ENCODE measurements around the gene FRY.

Gene FRY

DNA sequence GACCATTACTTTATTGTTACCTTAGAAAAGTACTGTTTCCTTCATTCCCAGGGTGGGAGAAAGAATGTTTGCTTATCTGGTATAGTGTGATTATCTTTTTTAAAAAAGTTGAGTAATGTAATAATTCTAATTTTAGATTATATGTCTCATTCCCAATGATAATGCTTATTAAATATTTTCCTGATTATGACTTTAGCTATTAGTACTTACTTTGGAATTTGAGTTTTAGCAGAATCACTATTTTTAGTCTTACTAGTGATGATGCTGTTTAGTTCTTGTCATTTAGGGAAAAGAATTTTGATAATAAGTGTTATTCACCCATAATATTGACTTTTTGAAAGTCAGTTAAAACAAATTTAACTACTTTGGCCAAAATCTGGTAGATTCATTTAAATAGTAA lies 95.2 kb downstream of the FRY start:
- Histone ChIP-seq H3K9ac (ENCODE audit: low read depth, low read length) (no peak overlapping the region), H3K27me3 (ENCODE audit: control insufficient read depth, insufficient read depth, low read length) (no peaks in the 10 kb centered on the region), H3K36me3 (ENCODE audit: control insufficient read depth, insufficient read depth, low read length) (no peaks in the 10 kb centered on the region), H3K9me3 (ENCODE audit: control insufficient read depth, insufficient read depth, low read length) (no peaks in the 10 kb centered on the region; the same call in 1 of the 2 replicates), H3K4me3 (ENCODE audit: low read depth, low read length) (no peak overlapping the region), H3K4me1 (ENCODE audit: control insufficient read depth, insufficient read depth, low read length) (no peaks in the 10 kb centered on the region), H3K27ac (ENCODE audit: low read depth, low read length) (no peak overlapping the region)

DNA sequence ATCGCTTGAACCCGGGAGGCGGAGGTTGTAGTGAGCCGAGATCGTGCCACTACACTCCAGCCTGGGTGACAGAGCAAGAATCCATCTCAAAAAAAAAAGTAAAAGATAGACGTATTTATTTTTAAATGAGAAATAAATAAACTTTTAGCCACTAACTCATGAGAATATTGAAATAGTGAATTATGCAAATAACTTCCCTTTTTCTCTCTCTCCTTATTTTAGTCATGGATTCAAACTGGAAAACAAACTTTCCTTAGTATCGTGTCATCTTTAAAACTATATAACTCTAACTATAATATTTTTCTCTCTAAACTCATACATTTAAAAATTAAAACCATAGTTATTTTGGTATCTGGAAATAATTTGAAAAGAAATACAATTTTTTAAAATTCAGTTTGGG lies 96.1 kb downstream of the FRY start:
- Histone ChIP-seq H3K4me1 (ENCODE audit: control insufficient read depth, insufficient read depth, low read length) (no peaks in the 10 kb centered on the region), H3K36me3 (ENCODE audit: control insufficient read depth, insufficient read depth, low read length) (no peaks in the 10 kb centered on the region), H3K9me3 (ENCODE audit: control insufficient read depth, insufficient read depth, low read length) (no peaks in the 10 kb centered on the region; the same call in 1 of the 2 replicates), H3K9ac (ENCODE audit: low read depth, low read length) (no peak overlapping the region), H3K27ac (ENCODE audit: low read depth, low read length) (no peak overlapping the region), H3K4me3 (ENCODE audit: low read depth, low read length) (no peak overlapping the region), H3K27me3 (ENCODE audit: control insufficient read depth, insufficient read depth, low read length) (no peaks in the 10 kb centered on the region)

DNA sequence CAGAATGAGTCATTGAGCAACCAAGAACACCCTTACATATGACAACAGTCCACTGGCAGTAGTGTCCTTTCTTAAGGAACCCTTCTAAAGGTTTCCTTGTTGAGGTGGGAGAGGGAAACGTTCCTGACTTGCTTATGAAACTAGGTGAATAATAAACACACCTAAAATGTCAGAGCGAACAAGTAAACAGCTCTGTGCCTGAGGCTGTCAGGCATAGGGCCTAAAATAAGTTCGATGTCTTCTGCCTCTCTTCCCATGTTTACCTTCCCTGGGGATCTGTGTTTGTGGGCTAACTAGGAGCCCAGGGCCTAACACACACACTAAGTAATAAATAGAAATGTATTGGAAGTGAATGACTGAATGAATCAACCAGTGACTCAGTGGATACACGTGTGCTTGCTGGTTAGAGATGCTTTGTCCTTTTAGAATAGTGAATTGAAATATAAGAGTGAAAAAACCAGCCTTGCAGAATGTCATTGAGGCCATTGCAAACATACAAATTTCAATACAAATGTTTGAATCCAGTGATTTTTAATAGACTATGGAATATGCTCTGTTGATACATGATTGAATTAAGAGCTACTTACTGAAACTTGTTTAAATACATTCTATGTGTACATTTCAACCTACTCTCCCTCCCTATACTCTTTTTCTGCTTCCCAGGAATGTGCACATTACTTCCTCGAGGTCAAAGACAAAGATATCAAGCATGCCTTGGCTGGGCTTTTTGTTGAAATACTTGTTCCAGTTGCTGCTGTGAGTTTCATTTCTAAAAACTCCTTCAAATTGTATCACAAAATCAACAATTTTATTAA lies 102.9 kb downstream of the FRY start:
- no peaks in the 10 kb centered on the region for H3K4me1 ChIP-seq (ENCODE audit: control insufficient read depth, insufficient read depth, low read length)
- H3K4me3 ChIP-seq (ENCODE audit: low read depth, low read length), result no peak overlapping the region
- H3K27me3 ChIP-seq (ENCODE audit: control insufficient read depth, insufficient read depth, low read length), result no peaks in the 10 kb centered on the region
- H3K9me3 ChIP-seq (ENCODE audit: control insufficient read depth, insufficient read depth, low read length), result no peaks in the 10 kb centered on the region
- no peak overlapping the region for H3K27ac ChIP-seq (ENCODE audit: low read depth, low read length)
- H3K9ac ChIP-seq (ENCODE audit: low read depth, low read length), result no peak overlapping the region
- H3K36me3 ChIP-seq (ENCODE audit: control insufficient read depth, insufficient read depth, low read length), result no peaks in the 10 kb centered on the region

DNA sequence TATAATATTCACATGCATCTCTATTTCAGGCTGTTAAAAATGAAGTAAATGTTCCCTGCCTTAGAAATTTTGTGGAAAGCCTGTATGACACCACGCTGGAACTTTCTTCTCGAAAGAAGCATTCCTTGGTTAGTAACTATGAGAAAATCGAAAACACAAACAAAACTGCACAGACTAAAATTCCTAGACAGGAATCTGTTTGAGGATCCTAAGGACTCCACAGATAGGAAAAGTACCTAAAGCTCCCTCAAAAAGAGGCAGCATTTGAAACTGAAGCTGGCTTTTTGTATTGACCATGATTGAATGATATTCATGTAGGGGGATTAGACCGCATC lies 103.4 kb downstream of the FRY start:
- H3K27ac ChIP-seq (ENCODE audit: low read depth, low read length), result no peak overlapping the region
- no peaks in the 10 kb centered on the region for H3K27me3 ChIP-seq (ENCODE audit: control insufficient read depth, insufficient read depth, low read length)
- no peaks in the 10 kb centered on the region for H3K4me1 ChIP-seq (ENCODE audit: control insufficient read depth, insufficient read depth, low read length)
- H3K36me3 ChIP-seq (ENCODE audit: control insufficient read depth, insufficient read depth, low read length), result no peaks in the 10 kb centered on the region
- H3K9me3 ChIP-seq (ENCODE audit: control insufficient read depth, insufficient read depth, low read length), result no peaks in the 10 kb centered on the region
- H3K9ac ChIP-seq (ENCODE audit: low read depth, low read length), result no peak overlapping the region
- H3K4me3 ChIP-seq (ENCODE audit: low read depth, low read length), result no peak overlapping the region

DNA sequence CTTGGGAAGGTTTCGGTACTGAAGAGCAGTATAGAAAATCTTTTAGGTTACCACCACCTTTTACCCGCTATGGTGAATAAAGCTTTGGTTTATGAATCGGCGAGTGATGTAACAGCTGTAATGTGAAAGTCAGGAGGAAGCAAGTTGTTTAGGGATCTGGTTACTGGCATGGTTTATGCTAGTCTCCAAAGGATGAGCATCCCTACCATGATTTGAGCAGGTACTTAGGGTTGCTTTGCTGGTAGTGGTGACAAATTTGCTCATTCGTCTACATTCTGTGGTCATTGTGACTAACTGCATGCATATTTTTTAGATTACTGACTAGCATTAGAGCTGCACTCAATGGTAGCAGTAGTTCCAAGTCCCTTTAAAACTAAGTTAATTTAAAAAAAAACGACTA lies 104.1 kb downstream of the FRY start:
- Histone ChIP-seq H3K36me3 (ENCODE audit: control insufficient read depth, insufficient read depth, low read length) (no peaks in the 10 kb centered on the region), H3K27me3 (ENCODE audit: control insufficient read depth, insufficient read depth, low read length) (no peaks in the 10 kb centered on the region), H3K9me3 (ENCODE audit: control insufficient read depth, insufficient read depth, low read length) (no peaks in the 10 kb centered on the region), H3K4me3 (ENCODE audit: low read depth, low read length) (no peak overlapping the region), H3K9ac (ENCODE audit: low read depth, low read length) (no peak overlapping the region), H3K27ac (ENCODE audit: low read depth, low read length) (no peak overlapping the region), H3K4me1 (ENCODE audit: control insufficient read depth, insufficient read depth, low read length) (no peaks in the 10 kb centered on the region)

DNA sequence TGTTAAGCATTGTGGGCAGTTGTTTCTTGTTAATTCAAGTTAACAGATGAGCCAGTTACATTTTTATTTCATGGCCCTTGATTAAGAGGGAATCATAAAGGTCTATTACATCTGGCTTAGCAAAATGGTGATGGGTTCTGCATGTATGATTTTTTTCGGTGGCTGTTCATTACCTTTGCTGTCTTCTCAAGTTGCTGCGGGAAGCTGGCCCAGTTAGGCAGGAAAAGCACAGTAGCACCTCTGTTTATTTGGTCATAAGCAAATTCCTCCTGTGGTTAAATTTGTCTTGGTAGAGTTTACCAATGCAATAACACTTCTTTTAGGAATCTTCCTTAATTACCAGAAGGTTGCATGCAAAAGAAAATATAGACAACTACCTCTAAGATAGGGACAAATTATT lies 104.5 kb downstream of the FRY start:
- Histone ChIP-seq H3K4me3 (ENCODE audit: low read depth, low read length) (no peak overlapping the region), H3K9ac (ENCODE audit: low read depth, low read length) (no peak overlapping the region), H3K9me3 (ENCODE audit: control insufficient read depth, insufficient read depth, low read length) (no peaks in the 10 kb centered on the region), H3K36me3 (ENCODE audit: control insufficient read depth, insufficient read depth, low read length) (no peaks in the 10 kb centered on the region), H3K4me1 (ENCODE audit: control insufficient read depth, insufficient read depth, low read length) (no peaks in the 10 kb centered on the region), H3K27me3 (ENCODE audit: control insufficient read depth, insufficient read depth, low read length) (no peaks in the 10 kb centered on the region), H3K27ac (ENCODE audit: low read depth, low read length) (no peak overlapping the region)

DNA sequence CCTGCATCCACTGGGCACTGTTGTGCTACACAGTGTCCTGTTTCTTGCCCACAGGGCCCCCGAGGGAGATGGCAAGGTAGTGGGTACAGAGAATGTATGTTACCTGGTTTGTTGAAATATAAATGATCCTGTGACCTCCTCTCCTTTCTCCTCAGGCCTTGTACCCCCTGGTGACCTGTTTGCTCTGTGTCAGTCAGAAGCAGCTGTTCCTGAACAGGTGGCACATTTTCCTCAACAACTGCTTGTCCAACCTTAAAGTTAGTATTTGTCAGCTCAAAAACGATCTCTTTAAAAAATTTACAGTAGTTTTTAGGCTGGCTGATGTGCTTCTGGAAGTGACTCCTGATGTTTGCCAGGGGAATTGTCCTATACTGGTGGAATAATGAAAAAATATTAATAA lies 105.1 kb downstream of the FRY start:
- Histone ChIP-seq H3K4me1 (ENCODE audit: control insufficient read depth, insufficient read depth, low read length) (no peaks in the 10 kb centered on the region), H3K4me3 (ENCODE audit: low read depth, low read length) (no peak overlapping the region), H3K36me3 (ENCODE audit: control insufficient read depth, insufficient read depth, low read length) (no peaks in the 10 kb centered on the region), H3K9ac (ENCODE audit: low read depth, low read length) (no peak overlapping the region), H3K27ac (ENCODE audit: low read depth, low read length) (no peak overlapping the region), H3K9me3 (ENCODE audit: control insufficient read depth, insufficient read depth, low read length) (no peaks in the 10 kb centered on the region), H3K27me3 (ENCODE audit: control insufficient read depth, insufficient read depth, low read length) (no peaks in the 10 kb centered on the region)

DNA sequence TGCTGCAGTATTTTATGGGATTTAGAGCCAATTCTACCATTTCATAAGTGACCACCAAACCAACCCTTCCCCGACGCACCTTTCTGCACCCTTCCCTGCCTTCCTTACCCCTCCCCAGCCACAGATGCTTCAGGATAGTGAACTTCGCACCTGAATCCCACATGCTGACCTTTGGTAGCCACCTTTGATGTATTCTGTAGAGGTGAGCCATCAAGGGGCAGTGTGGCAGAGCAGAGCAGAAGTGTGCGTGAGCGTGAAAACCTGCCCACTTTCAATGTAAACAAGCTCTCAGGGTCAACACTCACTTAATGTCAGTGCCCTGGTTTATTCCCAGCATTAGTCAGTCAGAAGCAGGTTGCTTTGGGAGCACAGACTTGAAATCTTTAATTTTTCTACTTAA lies 107.7 kb downstream of the FRY start:
- no peaks in the 10 kb centered on the region for H3K36me3 ChIP-seq (ENCODE audit: control insufficient read depth, insufficient read depth, low read length)
- H3K4me3 ChIP-seq (ENCODE audit: low read depth, low read length), result no peak overlapping the region
- peaks cover 15% of the 10 kb centered on the region; the same call in 1 of the 2 replicates for H3K4me1 ChIP-seq (ENCODE audit: control insufficient read depth, insufficient read depth, low read length)
- H3K27me3 ChIP-seq (ENCODE audit: control insufficient read depth, insufficient read depth, low read length), result no peaks in the 10 kb centered on the region
- H3K27ac ChIP-seq (ENCODE audit: low read depth, low read length), result no peak overlapping the region
- no peaks in the 10 kb centered on the region for H3K9me3 ChIP-seq (ENCODE audit: control insufficient read depth, insufficient read depth, low read length)
- no peak overlapping the region for H3K9ac ChIP-seq (ENCODE audit: low read depth, low read length)

DNA sequence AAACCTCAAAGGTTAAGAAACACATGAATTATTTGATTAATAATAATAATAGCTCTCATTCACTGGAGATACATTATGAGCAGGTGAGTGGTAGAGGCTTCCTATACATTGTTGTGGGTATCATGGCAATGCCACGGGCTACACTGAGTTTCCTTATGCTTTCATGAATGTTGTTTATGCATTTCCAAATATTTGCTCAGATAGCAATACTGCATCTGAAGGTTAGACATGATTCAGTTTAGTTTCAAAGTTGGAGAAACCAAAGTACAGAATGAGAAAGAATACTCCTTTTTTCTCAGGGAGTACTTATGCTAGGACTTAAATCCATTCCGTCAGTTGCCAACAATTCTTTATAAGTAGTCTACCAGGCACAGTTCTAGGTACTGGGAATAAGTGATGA lies 108.5 kb downstream of the FRY start:
- Histone ChIP-seq H3K27ac (ENCODE audit: low read depth, low read length) (no peak overlapping the region), H3K4me1 (ENCODE audit: control insufficient read depth, insufficient read depth, low read length) (peaks cover 15% of the 10 kb centered on the region; the same call in 1 of the 2 replicates), H3K9ac (ENCODE audit: low read depth, low read length) (no peak overlapping the region), H3K9me3 (ENCODE audit: control insufficient read depth, insufficient read depth, low read length) (no peaks in the 10 kb centered on the region), H3K27me3 (ENCODE audit: control insufficient read depth, insufficient read depth, low read length) (no peaks in the 10 kb centered on the region), H3K4me3 (ENCODE audit: low read depth, low read length) (no peak overlapping the region), H3K36me3 (ENCODE audit: control insufficient read depth, insufficient read depth, low read length) (no peaks in the 10 kb centered on the region)

DNA sequence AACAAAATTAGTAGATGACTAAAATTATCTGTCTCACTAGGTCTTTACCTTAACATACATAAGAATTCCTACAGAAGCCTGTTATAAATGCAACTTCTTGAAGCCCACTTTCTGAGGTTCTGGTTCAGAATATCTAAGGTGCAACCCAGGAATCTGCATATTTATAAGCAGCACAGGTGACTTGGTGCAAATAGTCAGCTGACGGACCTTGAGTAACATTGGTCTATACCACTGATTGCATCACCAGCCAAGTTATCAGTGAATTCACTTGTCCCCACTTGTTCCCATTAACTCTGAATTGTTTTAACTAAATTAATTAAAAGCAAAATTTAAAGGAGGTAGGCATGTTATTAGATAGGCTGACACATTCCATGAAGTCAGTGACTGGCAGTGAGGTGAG lies 109.9 kb downstream of the FRY start:
- Histone ChIP-seq H3K4me1 (ENCODE audit: control insufficient read depth, insufficient read depth, low read length) (peaks cover 15% of the 10 kb centered on the region; the same call in 1 of the 2 replicates), H3K4me3 (ENCODE audit: low read depth, low read length) (no peak overlapping the region), H3K9me3 (ENCODE audit: control insufficient read depth, insufficient read depth, low read length) (no peaks in the 10 kb centered on the region), H3K27me3 (ENCODE audit: control insufficient read depth, insufficient read depth, low read length) (no peaks in the 10 kb centered on the region), H3K9ac (ENCODE audit: low read depth, low read length) (no peak overlapping the region), H3K27ac (ENCODE audit: low read depth, low read length) (no peak overlapping the region), H3K36me3 (ENCODE audit: control insufficient read depth, insufficient read depth, low read length) (no peaks in the 10 kb centered on the region)

DNA sequence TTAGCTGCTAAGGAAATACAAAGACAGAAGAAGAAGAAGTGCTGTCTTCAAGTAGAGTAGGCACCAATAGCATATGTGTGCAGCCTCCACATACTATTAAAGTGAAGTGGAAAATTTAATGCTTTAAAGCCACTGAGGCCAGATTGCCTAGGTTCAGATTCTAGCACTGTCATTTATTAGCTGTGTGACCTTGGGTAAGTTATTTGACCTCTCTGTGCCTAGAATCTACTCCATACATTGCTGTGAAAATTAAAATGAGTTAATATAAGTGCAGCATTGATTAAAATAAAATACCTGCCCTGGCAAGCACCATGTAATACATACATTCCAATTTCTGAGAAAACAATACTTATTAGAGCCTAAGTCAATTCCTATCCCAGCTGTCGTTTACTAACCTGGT lies 110.5 kb downstream of the FRY start:
- no peaks in the 10 kb centered on the region for H3K9me3 ChIP-seq (ENCODE audit: control insufficient read depth, insufficient read depth, low read length)
- H3K4me1 ChIP-seq (ENCODE audit: control insufficient read depth, insufficient read depth, low read length), result peaks cover 15% of the 10 kb centered on the region; the same call in 1 of the 2 replicates
- H3K27ac ChIP-seq (ENCODE audit: low read depth, low read length), result no peak overlapping the region

More for the DNA sequence above, 110.5 kb downstream of the FRY start:
- Histone ChIP-seq H3K27me3 (ENCODE audit: control insufficient read depth, insufficient read depth, low read length) (no peaks in the 10 kb centered on the region), H3K36me3 (ENCODE audit: control insufficient read depth, insufficient read depth, low read length) (no peaks in the 10 kb centered on the region), H3K4me3 (ENCODE audit: low read depth, low read length) (no peak overlapping the region), H3K9ac (ENCODE audit: low read depth, low read length) (no peak overlapping the region)

Data from HUES48 (cell line).